HepG2 (cell line): ENCODE data around the gene WDR43. TPM values are rescaled to one million over a fixed set of nuclear protein-coding genes. Genes with fewer than 3 reads are reported as not detected.

Experiments
- ATAC-seq: fragments of 200-7000 bp; cut with Tn5 transposase; 3 replicates; pipeline ENCODE4 v1.9.1; 2020; ENCODE audit warnings: mild to moderate bottlenecking, moderate library complexity
- BruUV-seq: library from RNA; stranded (reverse); fragments of 400-500 nt; replicated peaks from 2 replicates; lab custom pipeline; 2021; lab: Mats Ljungman, UMichigan
- CTCF ChIA-PET: fragments of 300-600 bp; formaldehyde crosslinking; extraction: SDS; loops from one replicate; lab custom pipeline; 2021; ENCODE audit warnings: low total read pairs, inconsistent platforms, low intra/inter-chr PET ratio; lab: Yijun Ruan, JAX
- POLR2A ChIA-PET: fragments of 350-600 bp; sonication (Branson Sonifier 250); formaldehyde crosslinking; loops from one replicate; lab custom pipeline; 2020; ENCODE audit warnings: antibody characterized with exemption, inconsistent platforms; lab: Yijun Ruan, JAX
- DNase-seq: peaks from one replicate; pipeline ENCODE4 v3.0.0-alpha.2; 2015; ENCODE audit warnings: low spot score
- FAIRE-seq: peaks from 3 replicates; lab custom pipeline; 2011; peaks lifted over from hg19 to GRCh38; lab: Jason Lieb, UNC
- H2AFZ ChIP-seq: one replicate; pipeline ENCODE4 v1.6.1; 2011; ENCODE audit warnings: low read length, inconsistent platforms
- H3K27ac ChIP-seq: fragments of 300-600 bp; 3 replicates; pipeline ENCODE4 v1.8.0; 2011; ENCODE audit warnings: mixed run types, mild to moderate bottlenecking, mixed read lengths, low read length, inconsistent platforms; ENCODE audit not compliant: insufficient read depth; ENCODE audit errors: extremely low read length
- H3K27me3 ChIP-seq, 2 experiments: fragments of 200-600 bp in 1 of 2; 2 replicates in 1 of 2; 3 replicates in 1 of 2; pipeline versions ENCODE4 v1.6.0 to v1.8.0; 2011; ENCODE audit warnings: low read length in 2 of 2, mild to moderate bottlenecking in 2 of 2, moderate library complexity in 2 of 2, inconsistent platforms in 1 of 2; ENCODE audit not compliant: insufficient read depth in 2 of 2, control insufficient read depth in 1 of 2
- H3K36me3 ChIP-seq, 2 experiments: fragments of 200-600 bp in 1 of 2; replicated peaks in 1 of 2; 2 replicates in 1 of 2; 3 replicates in 1 of 2; pipeline versions ENCODE4 v1.5.1 to v1.8.0; 2011; ENCODE audit warnings: low read length in 2 of 2, inconsistent platforms in 1 of 2; ENCODE audit not compliant: insufficient read depth in 2 of 2, control insufficient read depth in 1 of 2
- H3K4me1 ChIP-seq: 2 replicates; pipeline ENCODE4 v1.5.1; 2012; ENCODE audit warnings: low read length, inconsistent platforms; ENCODE audit not compliant: insufficient read depth
- H3K4me2 ChIP-seq: 2 replicates; pipeline ENCODE4 v1.6.0; 2011; ENCODE audit warnings: low read depth, low read length, inconsistent platforms
- H3K4me3 ChIP-seq, 3 experiments: fragments of 200-600 bp in 1 of 3; sonication (generic), shearing (Covaris generic) in 1 of 3; replicated peaks in 1 of 3; 2 replicates each; pipeline ENCODE4 v1.5.1; 2011 to 2016; ENCODE audit warnings: low read length in 3 of 3, inconsistent platforms in 2 of 3, low read depth in 2 of 3, mild to moderate bottlenecking in 2 of 3, control low read depth in 1 of 3, mixed read lengths in 1 of 3; ENCODE audit not compliant: insufficient read depth in 1 of 3
- H3K79me2 ChIP-seq: one replicate; pipeline ENCODE4 v1.6.1; 2011; ENCODE audit warnings: low read length, inconsistent platforms; ENCODE audit not compliant: insufficient read depth
- H3K9ac ChIP-seq: 2 replicates; pipeline ENCODE4 v1.6.0; 2011; ENCODE audit warnings: mild to moderate bottlenecking, low read depth, low read length, inconsistent platforms; ENCODE audit not compliant: insufficient read depth
- H3K9me3 ChIP-seq: 2 replicates; pipeline ENCODE4 v1.5.1; 2012; ENCODE audit warnings: mild to moderate bottlenecking, low read length
- H4K20me1 ChIP-seq: 2 replicates; pipeline ENCODE4 v1.6.0; 2011; ENCODE audit warnings: inconsistent platforms, mild to moderate bottlenecking, low read length, moderate library complexity; ENCODE audit not compliant: insufficient read depth
- BHLHE40 ChIP-seq: IDR thresholded peaks from 2 replicates; pipeline ENCODE4 v1.6.1; 2011; ENCODE audit warnings: low read length, improper control_type of control experiment
- DBP ChIP-seq: sonication (generic); formaldehyde crosslinking; IDR thresholded peaks from 2 replicates; pipeline ENCODE4 v1.4.0; 2020; ENCODE audit warnings: missing genetic modification reagents; ENCODE audit errors: not compliant biosample characterization
- NR0B2 ChIP-seq: sonication (generic); formaldehyde crosslinking; IDR thresholded peaks from 2 replicates; pipeline ENCODE4 v1.4.0; 2020; ENCODE audit warnings: mild to moderate bottlenecking, missing genetic modification reagents
- PITX1 ChIP-seq: sonication (generic); formaldehyde crosslinking; IDR thresholded peaks from 2 replicates; pipeline ENCODE4 v1.5.1; 2020; ENCODE audit warnings: mild to moderate bottlenecking, missing genetic modification reagents
- POLR2AphosphoS2 ChIP-seq: IDR thresholded peaks from 2 replicates; pipeline ENCODE4 v1.6.1; 2011; ENCODE audit warnings: low read depth, low read length, improper control_type of control experiment
- TRIM22 ChIP-seq: fragments of 450-650 bp; IDR thresholded peaks from 2 replicates; pipeline ENCODE4 v1.6.1; 2017
- ZNF138 ChIP-seq: sonication (generic); formaldehyde crosslinking; IDR thresholded peaks from 2 replicates; pipeline ENCODE4 v1.5.0; 2020; ENCODE audit warnings: mild to moderate bottlenecking, low read depth, missing genetic modification reagents
- ZNF329 ChIP-seq: sonication (generic); formaldehyde crosslinking; IDR thresholded peaks from 2 replicates; pipeline ENCODE4 v1.9.0; 2021; ENCODE audit warnings: low read depth, mild to moderate bottlenecking, missing genetic modification reagents
- ZNF546 ChIP-seq: sonication (generic); formaldehyde crosslinking; conservative IDR thresholded peaks from 2 replicates; pipeline ENCODE4 v1.8.1; 2023; ENCODE audit warnings: mild to moderate bottlenecking, missing genetic modification reagents
- ZNF567 ChIP-seq: sonication (generic); formaldehyde crosslinking; IDR thresholded peaks from 2 replicates; pipeline ENCODE4 v1.8.1; 2023; ENCODE audit warnings: mild to moderate bottlenecking, missing genetic modification reagents, borderline replicate concordance
- ZNF598 ChIP-seq: sonication (generic); formaldehyde crosslinking; IDR thresholded peaks from 2 replicates; pipeline ENCODE4 v1.5.1; 2020; ENCODE audit warnings: mild to moderate bottlenecking, missing genetic modification reagents, borderline replicate concordance
- ZNF616 ChIP-seq: sonication (generic); formaldehyde crosslinking; IDR thresholded peaks from 2 replicates; pipeline ENCODE4 v1.5.0; 2020; ENCODE audit warnings: low read depth, mild to moderate bottlenecking, missing genetic modification reagents
- ZNF652 ChIP-seq: IDR thresholded peaks from 2 replicates; pipeline ENCODE4 v1.6.1; 2016; ENCODE audit warnings: low read depth, borderline replicate concordance
- ZNF83 ChIP-seq: sonication (generic); formaldehyde crosslinking; IDR thresholded peaks from 2 replicates; pipeline ENCODE4 v1.4.0; 2020; ENCODE audit warnings: missing genetic modification reagents, mild to moderate bottlenecking, borderline replicate concordance
- ZNF850 ChIP-seq: sonication (generic); formaldehyde crosslinking; conservative IDR thresholded peaks from 2 replicates; pipeline ENCODE4 v1.9.0; 2021; ENCODE audit warnings: mild to moderate bottlenecking, missing genetic modification reagents
- WGBS: methylation state at CpG from one replicate; pipeline ENCODE4 v1.1.6; 2017; ENCODE audit warnings: low lambda C conversion rate; 5-methylcytosine and 5-hydroxymethylcytosine counted together
- in situ Hi-C: cut with HindIII; loops from 2 replicates; pipeline ENCODE4 v1.10.0; 2017; ENCODE audit warnings: low pct_unique_long_range_greater_than_20kb; ENCODE audit not compliant: extremely low pct_ligation_motif_present
- intact Hi-C: fragments of 100-400 bp; cut with micrococcal nuclease; formaldehyde crosslinking; loops from one replicate; pipeline ENCODE4 v1.10.0; 2022; ENCODE audit not compliant: unreplicated experiment
- polyA plus RNA-seq, 8 experiments: library from polyadenylated mRNA; depleted of rRNA in 3 of 8; stranded (reverse) in 7 of 8; unstranded in 1 of 8; fragments of >200 nt; fragmentation: Illumina TruSeq in 4 of 8; extraction: Trizol in 4 of 8; gene quantifications; 2 replicates each; pipeline versions ENCODE4 v1.2.1 to v1.2.3, GENCODE V29; 2011 to 2016; ENCODE audit warnings: low read depth in 4 of 8, missing spikeins in 1 of 8, mixed read lengths in 1 of 8; ENCODE audit not compliant: insufficient read depth in 1 of 8
- total RNA-seq, 5 experiments: library from RNA; depleted of rRNA; stranded (reverse); fragments of >200 nt; fragmentation: Illumina TruSeq; extraction: Trizol; gene quantifications; 2 replicates each; pipeline ENCODE4 v1.2.3, GENCODE V29; 2016; ENCODE audit warnings: low read depth in 1 of 5

The WDR43 gene
- total and polyA plus RNA-seq, 2 of the 13 experiments (the other 11 are each of a cell fraction or from before 2014, with no cell fraction given), result 121 to 167 TPM

GRCh38 chr2:28979041-28979440 lies 84.6 kb downstream of the WDR43 start:
- Histone ChIP-seq H3K4me2 (no peak overlapping the region), H3K79me2 (no peaks in the 10 kb centered on the region), H3K9ac (no peak overlapping the region), H3K9me3 (no peaks in the 10 kb centered on the region), H4K20me1 (no peaks in the 10 kb centered on the region), H3K36me3 (no peaks in the 10 kb centered on the region), H3K4me1 (peaks cover 5% of the 10 kb centered on the region; the same call in 1 of the 2 replicates), H3K27ac (no peak overlapping the region), H3K4me3 (no peak overlapping the region), H2AFZ (no peak overlapping the region), H3K27me3 (peaks cover 4 to 26% of the 10 kb centered on the region in 2 experiments; a peak in 3 of 5 replicates)
- in situ Hi-C loops, result loop anchor here (25.0 kb wide), 1 partner anchor 858 kb away; no protein-coding TSS in a partner anchor
- BruUV-seq, result no TSS peak
- ATAC-seq, result no peak
- DNase-seq, result no peak
- WGBS, result 0% methylated on average over 5 of the region's 7 CpGs
- TF ChIP-seq DBP (no peak), BHLHE40 (no peak), ZNF138 (no peak), ZNF546 (CRISPR knock-in tag) (no peak), TRIM22 (no peak), POLR2AphosphoS2 (no peak), ZNF652 (CRISPR knock-in tag) (no peak), ZNF598 (CRISPR knock-in tag) (no peak), ZNF850 (no peak), PITX1 (CRISPR knock-in tag) (no peak), ZNF329 (CRISPR knock-in tag) (no peak), ZNF567 (CRISPR knock-in tag) (no peak), ZNF83 (no peak), NR0B2 (CRISPR knock-in tag) (no peak), ZNF616 (CRISPR knock-in tag) (no peak)
- FAIRE-seq, result no peak
- POLR2A ChIA-PET, result no interaction called here
- CTCF ChIA-PET, result no interaction called here
- intact Hi-C loops, result no loop called here
